ENCODE results near the gene ZMIZ1.

The ZMIZ1 gene

GRCh38 chr10:79082035-79082373 is 13.2 kb downstream of the ZMIZ1 start:
- DNase-seq (ENCODE audit: low read depth) = no peak

GRCh38 chr10:79082631-79083596 is 14.1 kb downstream of the ZMIZ1 start:
- DNase-seq (ENCODE audit: low read depth) = no peak

GRCh38 chr10:79084012-79084971 is 15.5 kb downstream of the ZMIZ1 start:
- no peak for DNase-seq (ENCODE audit: low read depth)

- DNase-seq (ENCODE audit: low read depth) = no peak
Observed at GRCh38 chr10:79084972-79085597, 16.3 kb downstream of the ZMIZ1 start.

GRCh38 chr10:79086822-79087221 is 18.1 kb downstream of the ZMIZ1 start:
- DNase-seq (ENCODE audit: low read depth) = no peak

- no peak for DNase-seq (ENCODE audit: low read depth)
Observed at GRCh38 chr10:79087721-79088120, 19.0 kb downstream of the ZMIZ1 start.

- DNase-seq (ENCODE audit: low read depth) = no peak
Observed at GRCh38 chr10:79088176-79088575, 19.4 kb downstream of the ZMIZ1 start.

GRCh38 chr10:79088613-79089355 is 20.0 kb downstream of the ZMIZ1 start:
- no peak for DNase-seq (ENCODE audit: low read depth)

- DNase-seq (ENCODE audit: low read depth) = no peak
Observed at GRCh38 chr10:79089632-79090031, 20.9 kb downstream of the ZMIZ1 start.

- DNase-seq (ENCODE audit: low read depth) = no peak
Observed at GRCh38 chr10:79090134-79090803, 21.5 kb downstream of the ZMIZ1 start.

- DNase-seq (ENCODE audit: low read depth) = no peak
Observed at GRCh38 chr10:79092292-79092896, 23.6 kb downstream of the ZMIZ1 start.

- DNase-seq (ENCODE audit: low read depth) = no peak
Observed at GRCh38 chr10:79093658-79094411, 25.1 kb downstream of the ZMIZ1 start.

- no peak for DNase-seq (ENCODE audit: low read depth)
Observed at GRCh38 chr10:79094412-79095175, 25.8 kb downstream of the ZMIZ1 start.

- no peak for DNase-seq (ENCODE audit: low read depth)
Observed at GRCh38 chr10:79095316-79095715, 26.6 kb downstream of the ZMIZ1 start.

GRCh38 chr10:79096514-79096913 is 27.7 kb downstream of the ZMIZ1 start:
- DNase-seq (ENCODE audit: low read depth) = no peak

GRCh38 chr10:79097021-79097872 is 28.5 kb downstream of the ZMIZ1 start:
- DNase-seq (ENCODE audit: low read depth) = no peak

GRCh38 chr10:79098061-79098460 is 29.3 kb downstream of the ZMIZ1 start:
- DNase-seq (ENCODE audit: low read depth) = no peak

- DNase-seq (ENCODE audit: low read depth) = no peak
Observed at GRCh38 chr10:79098596-79099015, 29.8 kb downstream of the ZMIZ1 start.

All from non-pigmented ciliary epithelial cell (primary cell).